H1 (cell line): ENCODE data around the gene RNF220. TPM values are rescaled to one million over a fixed set of nuclear protein-coding genes. Genes with fewer than 3 reads are reported as not detected.

Source experiments
- CTCF ChIA-PET: fragments of 300-600 bp; sonication (Branson Sonifier 250); formaldehyde crosslinking; loops from one replicate; lab custom pipeline; 2021; ENCODE audit not compliant: partially characterized antibody; lab: Charles Lee
- POLR2A ChIA-PET: fragments of 300-600 bp; sonication (Branson Sonifier 250); formaldehyde crosslinking; loops from one replicate; lab custom pipeline; 2021; ENCODE audit warnings: inconsistent platforms; ENCODE audit not compliant: partially characterized antibody; lab: Charles Lee
- DNase-seq, 2 experiments: peaks; one replicate each; pipeline versions ENCODE4 v3.0.0 to v3.0.0-alpha.2; 2010 to 2022; ENCODE audit warnings: low spot score in 2 of 2, low read depth in 1 of 2, mixed read lengths in 1 of 2
- FAIRE-seq: peaks from 2 replicates; lab custom pipeline; 2011; peaks lifted over from hg19 to GRCh38; lab: Jason Lieb, UNC
- H2AFZ ChIP-seq: 2 replicates; pipeline ENCODE4 v1.8.1; 2012; ENCODE audit warnings: low read length, inconsistent platforms
- H2AK5ac ChIP-seq: 2 replicates; pipeline ENCODE4 v1.6.1; 2013; ENCODE audit warnings: low read depth, low read length
- H2BK120ac ChIP-seq: replicated peaks from 2 replicates; pipeline ENCODE3; 2013; ENCODE audit warnings: low read depth, low read length, inconsistent platforms
- H2BK12ac ChIP-seq: 2 replicates; pipeline ENCODE4 v1.6.1; 2013; ENCODE audit warnings: low read depth, low read length
- H2BK15ac ChIP-seq: 2 replicates; pipeline ENCODE4 v1.6.1; 2013; ENCODE audit warnings: low read length
- H2BK20ac ChIP-seq: 2 replicates; pipeline ENCODE4 v1.6.1; 2013; ENCODE audit warnings: low read length
- H2BK5ac ChIP-seq: 2 replicates; pipeline ENCODE4 v1.6.1; 2013; ENCODE audit warnings: low read depth, low read length
- H3K14ac ChIP-seq: 2 replicates; pipeline ENCODE4 v1.6.1; 2013; ENCODE audit warnings: inconsistent platforms; ENCODE audit not compliant: insufficient read length
- H3K18ac ChIP-seq: 2 replicates; pipeline ENCODE4 v1.6.1; 2013; ENCODE audit warnings: low read length; ENCODE audit errors: extremely low read depth
- H3K23ac ChIP-seq: 2 replicates; pipeline ENCODE4 v1.6.1; 2013; ENCODE audit warnings: inconsistent platforms; ENCODE audit not compliant: insufficient read length
- H3K23me2 ChIP-seq: 2 replicates; pipeline ENCODE4 v1.6.1; 2013; ENCODE audit warnings: low read depth, low read length
- H3K27ac ChIP-seq: 2 replicates; pipeline ENCODE4 v1.6.1; 2011; ENCODE audit warnings: low read depth, low read length, inconsistent platforms
- H3K27me3 ChIP-seq, 4 experiments: replicated peaks in 1 of 4; 1 replicate in 1 of 4; 2 replicates in 3 of 4; pipeline versions ENCODE4 v1.6.1 to v1.8.1; 2011 to 2013; ENCODE audit warnings: low read length in 3 of 4, mild to moderate bottlenecking in 3 of 4, inconsistent platforms in 2 of 4, mixed read lengths in 2 of 4, moderate library complexity in 1 of 4; ENCODE audit not compliant: control insufficient read depth in 3 of 4, insufficient read depth in 3 of 4; ENCODE audit errors: extremely low read depth in 1 of 4
- H3K36me3 ChIP-seq, 4 experiments: 2 replicates each; pipeline versions ENCODE4 v1.6.1 to v1.8.1; 2011 to 2013; ENCODE audit warnings: mild to moderate bottlenecking in 4 of 4, low read length in 3 of 4, moderate library complexity in 2 of 4, control low read depth in 1 of 4, inconsistent platforms in 1 of 4; ENCODE audit not compliant: insufficient read depth in 4 of 4, control insufficient read depth in 2 of 4
- H3K4ac ChIP-seq: replicated peaks from 2 replicates; pipeline ENCODE3; 2013; ENCODE audit warnings: low read length, low read depth, mixed read lengths, inconsistent platforms; ENCODE audit not compliant: insufficient read length
- H3K4me1 ChIP-seq, 4 experiments: replicated peaks in 1 of 4; 1 replicate in 1 of 4; 2 replicates in 3 of 4; pipeline versions ENCODE4 v1.6.1 to v1.8.1; 2011 to 2013; ENCODE audit warnings: low read length in 3 of 4, inconsistent platforms in 2 of 4, mixed read lengths in 1 of 4; ENCODE audit not compliant: insufficient read depth in 4 of 4, control insufficient read depth in 3 of 4
- H3K4me2 ChIP-seq, 2 experiments: 2 replicates each; pipeline versions ENCODE4 v1.6.1 to v1.8.1; 2011 to 2013; ENCODE audit warnings: low read depth in 2 of 2, low read length in 2 of 2, control low read depth in 1 of 2, inconsistent platforms in 1 of 2, mild to moderate bottlenecking in 1 of 2; ENCODE audit not compliant: insufficient read depth in 1 of 2
- H3K4me3 ChIP-seq, 4 experiments: fragments of 200-600, 300-600 bp in 1 of 4; sonication (generic), shearing (Covaris generic), sonication (Bioruptor Twin) in 1 of 4; 2 replicates each; pipeline versions ENCODE4 v1.5.1 to v1.8.1; 2011 to 2016; ENCODE audit warnings: low read length in 4 of 4, low read depth in 3 of 4, control low read depth in 2 of 4, inconsistent platforms in 2 of 4, mild to moderate bottlenecking in 2 of 4, mixed read lengths in 1 of 4, moderate library complexity in 1 of 4; ENCODE audit not compliant: insufficient read depth in 2 of 4; ENCODE audit errors: extremely low read depth in 1 of 4
- H3K56ac ChIP-seq: replicated peaks from 2 replicates; pipeline ENCODE3; 2013; ENCODE audit warnings: low read depth, mild to moderate bottlenecking, mixed read lengths, low read length, inconsistent platforms; ENCODE audit not compliant: insufficient read length
- H3K79me1 ChIP-seq: 2 replicates; pipeline ENCODE4 v1.6.1; 2013; ENCODE audit warnings: low read depth, low read length, control low read depth
- H3K79me2 ChIP-seq, 2 experiments: 2 replicates each; pipeline versions ENCODE4 v1.6.1 to v1.8.1; 2012 to 2013; ENCODE audit warnings: low read length in 2 of 2, mild to moderate bottlenecking in 2 of 2, inconsistent platforms in 1 of 2; ENCODE audit not compliant: insufficient read depth in 2 of 2, control insufficient read depth in 1 of 2
- H3K9ac ChIP-seq, 4 experiments: replicated peaks in 1 of 4; 1 replicate in 1 of 4; 2 replicates in 3 of 4; pipeline versions ENCODE4 v1.6.1 to v1.8.1; 2011 to 2013; ENCODE audit warnings: low read depth in 3 of 4, low read length in 3 of 4, control low read depth in 2 of 4, mild to moderate bottlenecking in 2 of 4, moderate library complexity in 2 of 4, inconsistent platforms in 1 of 4; ENCODE audit errors: extremely low read depth in 1 of 4
- H3K9me3 ChIP-seq, 2 experiments: 2 replicates each; pipeline versions ENCODE4 v1.6.1 to v1.8.1; 2012 to 2013; ENCODE audit warnings: mild to moderate bottlenecking in 2 of 2, moderate library complexity in 2 of 2, control low read depth in 1 of 2, inconsistent platforms in 1 of 2, low read depth in 1 of 2, low read length in 1 of 2, mixed read lengths in 1 of 2; ENCODE audit not compliant: insufficient read depth in 2 of 2
- H4K20me1 ChIP-seq, 2 experiments: replicated peaks in 1 of 2; 2 replicates each; pipeline versions ENCODE3 to v1.8.1; 2011 to 2013; ENCODE audit warnings: inconsistent platforms in 2 of 2, low read length in 2 of 2, mild to moderate bottlenecking in 1 of 2; ENCODE audit not compliant: insufficient read depth in 2 of 2, control insufficient read depth in 1 of 2
- H4K5ac ChIP-seq: 2 replicates; pipeline ENCODE4 v1.6.1; 2013; ENCODE audit warnings: low read length, low read depth, mixed read lengths, inconsistent platforms; ENCODE audit not compliant: insufficient read length
- H4K8ac ChIP-seq: 2 replicates; pipeline ENCODE4 v1.8.0; 2013; ENCODE audit warnings: mild to moderate bottlenecking, moderate library complexity, low read length, inconsistent platforms; ENCODE audit not compliant: insufficient read depth; ENCODE audit errors: extremely low read depth
- H4K91ac ChIP-seq: replicated peaks from 2 replicates; pipeline ENCODE3; 2013; ENCODE audit warnings: low read length, mixed read lengths, inconsistent platforms; ENCODE audit not compliant: insufficient read length
- CREB1 ChIP-seq: IDR thresholded peaks from 2 replicates; pipeline ENCODE4 v1.6.1; 2012; ENCODE audit warnings: inconsistent platforms
- CTCF ChIP-seq, 3 experiments: IDR thresholded peaks; 1 replicate in 2 of 3; 2 replicates in 1 of 3; pipeline versions ENCODE4 v1.5.1 to v1.6.1; 2011; ENCODE audit warnings: low read length in 3 of 3, mild to moderate bottlenecking in 3 of 3, inconsistent platforms in 2 of 3, low read depth in 1 of 3, moderate library complexity in 1 of 3; ENCODE audit not compliant: insufficient read depth in 1 of 3; ENCODE audit errors: control extremely low read depth in 1 of 3
- NANOG ChIP-seq: IDR thresholded peaks from 2 replicates; pipeline ENCODE4 v1.6.1; 2011; ENCODE audit warnings: low read length, low read depth, mild to moderate bottlenecking, inconsistent platforms; ENCODE audit not compliant: insufficient read depth, poor library complexity, severe bottlenecking
- RAD21 ChIP-seq, 2 experiments: IDR thresholded peaks in 1 of 2; conservative IDR thresholded peaks in 1 of 2; 2 replicates each; pipeline ENCODE4 v1.6.1; 2011; ENCODE audit warnings: low read depth in 2 of 2, low read length in 2 of 2, improper control_type of control experiment in 1 of 2, inconsistent platforms in 1 of 2, mild to moderate bottlenecking in 1 of 2, moderate library complexity in 1 of 2
- WGBS, 2 experiments: shearing (Covaris generic) in 1 of 2; methylation state at CpG; one replicate each; pipeline versions ENCODE4 v1.1.6 to v1.1.7; 2013 to 2015; ENCODE audit warnings: low lambda C conversion rate in 2 of 2, mixed read lengths in 2 of 2, inconsistent platforms in 1 of 2, low coverage in 1 of 2, missing lambda C conversion rate in 1 of 2; ENCODE audit not compliant: insufficient replicate concordance in 2 of 2, insufficient coverage in 1 of 2, insufficient read length in 1 of 2; ENCODE audit errors: extremely low coverage in 1 of 2, missing lambda C conversion rate in 1 of 2; 5-methylcytosine and 5-hydroxymethylcytosine counted together
- polyA plus RNA-seq, 7 experiments: library from polyadenylated mRNA; depleted of rRNA in 3 of 7; stranded (reverse) in 5 of 7; unstranded in 2 of 7; fragments of >200 nt in 5 of 7; fragments of 200-250 nt in 2 of 7; gene quantifications; 1 replicate in 5 of 7; 2 replicates in 1 of 7; 4 replicates in 1 of 7; pipeline versions ENCODE4 v1.2.1 to v1.2.3, GENCODE V29; 2011 to 2013; ENCODE audit warnings: missing spikeins in 2 of 7, mixed read lengths in 2 of 7
- total RNA-seq: library from RNA; stranded (reverse); fragmentation: NEBNext Ultra II Directional; extraction: Animal tissue kit (Norgen Biotek cat#: 25700); gene quantifications from 2 replicates; pipeline ENCODE4 v1.2.1, GENCODE V29; 2021
- TF ChIP-seq, protein P1 (sequence below): IDR thresholded peaks from 2 replicates; pipeline ENCODE4 v1.6.1; 2011; ENCODE audit warnings: low read length, improper control_type of control experiment

Gene RNF220
- total and polyA plus RNA-seq, 2 of the 8 experiments (the other 6 are each of a cell fraction or from before 2014, with no cell fraction given), result 123 to 160 TPM

DNA sequence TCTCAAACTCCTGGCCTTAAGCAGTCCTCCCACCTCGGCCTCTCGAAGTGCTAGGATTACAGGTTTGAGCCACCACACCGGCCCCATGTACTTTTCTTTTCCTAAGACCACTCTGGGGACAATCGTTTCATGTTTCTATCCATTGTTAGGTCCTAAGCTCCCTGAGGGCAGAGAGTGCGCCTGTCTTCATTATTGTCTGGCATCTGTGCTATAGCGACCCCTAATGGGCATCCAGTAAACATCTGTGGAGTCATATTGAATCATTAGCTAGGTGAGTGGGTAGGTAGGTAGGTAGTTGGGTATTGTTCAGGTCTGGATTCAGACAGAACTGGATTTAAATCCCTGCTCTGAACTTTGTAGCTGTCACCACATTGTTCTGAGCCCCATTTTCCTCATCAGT is 203.1 kb downstream of the RNF220 start:
- Histone ChIP-seq H2AFZ (no peak overlapping the region), H3K23ac (no peak overlapping the region), H2BK15ac (no peak overlapping the region), H2AK5ac (no peak overlapping the region), H3K4ac (no peak overlapping the region), H3K56ac (no peak overlapping the region), H4K20me1 (peaks cover 0 to 11% of the 10 kb centered on the region in 2 experiments), H4K5ac (no peak overlapping the region), H3K23me2 (peaks cover 3% of the 10 kb centered on the region; the same call in 1 of the 2 replicates), H3K4me1 (peaks cover 2 to 18% (median 11%) of the 10 kb centered on the region in 4 experiments; a peak in 6 of 7 replicates), H3K79me2 (no peaks in the 10 kb centered on the region), H4K8ac (no peak overlapping the region), H4K91ac (no peak overlapping the region), H3K36me3 (no peaks in the 10 kb centered on the region), H3K27me3 (no peaks in the 10 kb centered on the region), H3K27ac (no peak overlapping the region), H2BK120ac (no peak overlapping the region), H3K14ac (no peak overlapping the region), H3K4me2 (no peak overlapping the region), H3K4me3 (no peak overlapping the region), H3K9ac (no peak overlapping the region), H2BK20ac (no peak overlapping the region), H3K9me3 (no peaks in the 10 kb centered on the region), H2BK12ac (no peak overlapping the region), H2BK5ac (no peak overlapping the region), H3K18ac (no peak overlapping the region), H3K79me1 (no peaks in the 10 kb centered on the region)
- TF ChIP-seq CTCF (IDR thresholded peaks at IDR 0.05; ENCODE audit: control extremely low read depth in 1 of 3, insufficient read depth in 1 of 3, low read depth in 1 of 3, low read length in 3 of 3) (peak in 2 of 3 experiments; percentile 55 to 75; a peak in 3 of 4 replicates), NANOG (no peak), CREB1 (no peak), RAD21 (IDR thresholded peaks at IDR 0.05 in 1 of 2, conservative IDR thresholded peaks at IDR 0.05 in 1 of 2; ENCODE audit: low read depth in 2 of 2, low read length in 2 of 2) (peak; percentile 58 to 63)
- TF ChIP-seq, protein P1, sequence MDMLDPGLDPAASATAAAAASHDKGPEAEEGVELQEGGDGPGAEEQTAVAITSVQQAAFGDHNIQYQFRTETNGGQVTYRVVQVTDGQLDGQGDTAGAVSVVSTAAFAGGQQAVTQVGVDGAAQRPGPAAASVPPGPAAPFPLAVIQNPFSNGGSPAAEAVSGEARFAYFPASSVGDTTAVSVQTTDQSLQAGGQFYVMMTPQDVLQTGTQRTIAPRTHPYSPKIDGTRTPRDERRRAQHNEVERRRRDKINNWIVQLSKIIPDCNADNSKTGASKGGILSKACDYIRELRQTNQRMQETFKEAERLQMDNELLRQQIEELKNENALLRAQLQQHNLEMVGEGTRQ, result peak; percentile 66
- WGBS, 2 experiments, result 76% methylated on average over 6 of the region's 6 CpGs; no CpG with 5 or more reads in 1 of the 2 experiments
- ChIA-PET POLR2A (interaction anchor here (0.6 to 6.8 kb wide), 2 partner anchors 24 to 532 kb away, joined by 4 to 58 read pairs; no protein-coding TSS in a partner anchor), CTCF (interaction anchor here (0.6 to 7.0 kb wide), 49 partner anchors 9 to 380 kb away, joined by 3 to 129 read pairs (median 4); partner anchors contain the start of genes ARMH1 and TMEM53)
- peak; percentile 36 for FAIRE-seq
- DNase-seq, result no peak
